HFFc6 (cell line): ENCODE data around the gene PARD3B. TPM values are rescaled to one million over a fixed set of nuclear protein-coding genes. Genes with fewer than 3 reads are reported as not detected.
A peak's percentile ranks its signal among the peaks of the same experiment; 100 is the strongest.

ENCODE experiments used
- DNase-seq: peaks from one replicate; pipeline ENCODE4 v3.0.0-alpha.2; 2018
- H3K27ac Mint-ChIP-seq: 2 replicates; pipeline ENCODE4 v1.8.0; 2020; ENCODE audit warnings: mild to moderate bottlenecking, mixed read lengths
- H3K27me3 Mint-ChIP-seq: 2 replicates; pipeline ENCODE4 v1.8.0; 2021; ENCODE audit warnings: mild to moderate bottlenecking, moderate library complexity, mixed read lengths; ENCODE audit not compliant: insufficient read depth
- H3K36me3 Mint-ChIP-seq: 2 replicates; pipeline ENCODE4 v1.8.0; 2021; ENCODE audit warnings: low read depth, mixed read lengths
- H3K4me1 Mint-ChIP-seq: 2 replicates; pipeline ENCODE4 v1.8.0; 2020; ENCODE audit warnings: low read depth, mixed read lengths
- H3K4me3 Mint-ChIP-seq: 2 replicates; pipeline ENCODE4 v1.8.0; 2020; ENCODE audit warnings: mild to moderate bottlenecking, moderate library complexity, mixed read lengths
- H3K9me3 Mint-ChIP-seq: 2 replicates; pipeline ENCODE4 v1.8.0; 2020; ENCODE audit warnings: mild to moderate bottlenecking, mixed read lengths
- total RNA-seq, 6 experiments: library from RNA; stranded (reverse); fragmentation: NEBNext Ultra II Directional; extraction: Animal tissue kit (Norgen Biotek cat#: 25700); gene quantifications; 2 replicates in 1 of 6; 3 replicates in 5 of 6; pipeline ENCODE4 v1.2.3, GENCODE V29; 2021
- TF ChIP-seq, protein P1 (sequence below): fragments of 200-600 bp; sonication (generic); IDR thresholded peaks from 2 replicates; pipeline ENCODE4 v1.5.0; 2021; ENCODE audit warnings: antibody characterized with exemption, mild to moderate bottlenecking

PARD3B gene
- total RNA-seq, 6 experiments from 2014 or later = 14.0 to 22.4 (median 15.3) TPM

DNA sequence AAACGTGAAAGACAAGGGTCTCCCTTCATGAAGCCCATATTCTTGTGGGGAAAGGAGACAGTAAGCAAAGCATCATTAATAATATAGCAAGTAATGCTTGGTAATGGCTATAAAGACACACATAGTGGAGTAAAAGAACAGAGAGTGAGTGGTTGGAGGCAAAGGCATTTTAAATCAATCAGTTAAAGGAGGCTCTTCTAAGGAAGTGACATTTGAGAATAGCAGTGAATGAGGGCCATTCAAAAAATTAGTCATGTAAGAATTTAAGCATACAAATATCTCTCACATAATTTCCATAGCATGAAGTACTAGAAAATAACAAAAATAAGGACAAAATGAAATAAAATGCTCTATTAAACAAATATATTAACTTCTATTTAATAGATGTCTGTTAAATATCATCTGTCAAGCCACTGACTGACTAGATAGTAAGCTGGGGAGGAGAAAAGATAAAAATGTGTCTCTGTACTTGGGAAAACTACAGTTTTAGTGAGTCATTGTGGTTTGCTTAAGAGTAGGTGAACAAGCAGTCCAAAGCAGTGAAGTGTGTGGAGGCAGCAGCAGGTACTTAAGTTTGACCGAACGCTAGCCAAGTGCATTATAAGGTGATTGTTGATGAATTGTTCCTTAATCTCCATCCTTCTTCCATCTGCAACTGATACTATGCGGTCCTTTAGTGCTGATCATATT is 160.1 kb downstream of the PARD3B start:
- Mint-ChIP-seq H3K4me1 (peaks cover 15% of the 10 kb centered on the region), H3K36me3 (no peaks in the 10 kb centered on the region), H3K9me3 (no peaks in the 10 kb centered on the region)

DNA sequence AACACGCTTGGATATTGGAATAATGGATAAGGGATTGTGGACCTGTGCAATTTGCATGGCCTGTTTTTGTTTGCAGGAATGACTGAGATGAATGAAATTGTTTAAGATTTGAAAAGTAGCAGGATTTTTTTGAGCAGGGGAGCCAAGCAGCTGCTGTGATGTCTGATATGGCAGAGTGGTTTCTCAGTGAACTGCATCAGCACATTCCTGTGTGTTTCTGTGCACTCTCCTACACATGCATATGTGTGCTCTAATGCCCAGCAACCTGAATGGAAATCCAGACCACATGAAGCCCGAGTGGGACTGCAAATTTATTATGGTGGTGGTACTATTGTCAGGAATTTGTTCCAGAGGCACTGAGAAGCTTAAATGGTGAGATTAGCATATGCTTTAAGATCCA is 161.7 kb downstream of the PARD3B start:
- TF ChIP-seq, protein P1, sequence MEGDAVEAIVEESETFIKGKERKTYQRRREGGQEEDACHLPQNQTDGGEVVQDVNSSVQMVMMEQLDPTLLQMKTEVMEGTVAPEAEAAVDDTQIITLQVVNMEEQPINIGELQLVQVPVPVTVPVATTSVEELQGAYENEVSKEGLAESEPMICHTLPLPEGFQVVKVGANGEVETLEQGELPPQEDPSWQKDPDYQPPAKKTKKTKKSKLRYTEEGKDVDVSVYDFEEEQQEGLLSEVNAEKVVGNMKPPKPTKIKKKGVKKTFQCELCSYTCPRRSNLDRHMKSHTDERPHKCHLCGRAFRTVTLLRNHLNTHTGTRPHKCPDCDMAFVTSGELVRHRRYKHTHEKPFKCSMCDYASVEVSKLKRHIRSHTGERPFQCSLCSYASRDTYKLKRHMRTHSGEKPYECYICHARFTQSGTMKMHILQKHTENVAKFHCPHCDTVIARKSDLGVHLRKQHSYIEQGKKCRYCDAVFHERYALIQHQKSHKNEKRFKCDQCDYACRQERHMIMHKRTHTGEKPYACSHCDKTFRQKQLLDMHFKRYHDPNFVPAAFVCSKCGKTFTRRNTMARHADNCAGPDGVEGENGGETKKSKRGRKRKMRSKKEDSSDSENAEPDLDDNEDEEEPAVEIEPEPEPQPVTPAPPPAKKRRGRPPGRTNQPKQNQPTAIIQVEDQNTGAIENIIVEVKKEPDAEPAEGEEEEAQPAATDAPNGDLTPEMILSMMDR = no peak
- no peaks in the 10 kb centered on the region for H3K9me3 Mint-ChIP-seq
- H3K36me3 Mint-ChIP-seq = no peaks in the 10 kb centered on the region
- H3K4me3 Mint-ChIP-seq = no peak overlapping the region
- H3K27ac Mint-ChIP-seq = no peak overlapping the region
- peaks cover 15% of the 10 kb centered on the region for H3K4me1 Mint-ChIP-seq
- DNase-seq = no peak
- no peaks in the 10 kb centered on the region for H3K27me3 Mint-ChIP-seq

More for the DNA sequence above, 160.1 kb downstream of the PARD3B start:
- DNase-seq = peak; percentile 12
- no peak overlapping the region for H3K4me3 Mint-ChIP-seq
- no peaks in the 10 kb centered on the region for H3K27me3 Mint-ChIP-seq
- H3K27ac Mint-ChIP-seq = no peak overlapping the region
- TF ChIP-seq, protein P1 = no peak

DNA sequence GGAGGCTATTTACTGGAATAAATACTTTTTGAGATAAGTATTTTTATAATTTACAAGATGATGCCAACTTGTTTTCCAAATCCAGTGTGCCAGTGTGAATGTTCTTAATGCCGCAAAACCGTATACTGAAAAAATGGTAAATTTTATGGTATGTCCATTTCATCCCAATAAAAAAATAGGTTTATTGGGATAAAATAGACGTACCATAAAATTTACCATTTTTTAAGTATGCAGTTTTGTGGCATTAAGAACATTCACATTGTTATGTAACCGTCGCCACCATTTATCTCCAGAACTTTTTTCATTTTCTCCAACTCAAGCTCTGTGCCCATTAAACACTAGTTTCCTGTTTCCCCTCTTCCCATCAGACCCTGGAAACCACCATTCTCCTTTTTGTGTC is 167.9 kb downstream of the PARD3B start:
- DNase-seq = no peak
- H3K4me1 Mint-ChIP-seq = no peaks in the 10 kb centered on the region
- no peaks in the 10 kb centered on the region for H3K9me3 Mint-ChIP-seq
- no peak overlapping the region for H3K4me3 Mint-ChIP-seq
- TF ChIP-seq, protein P1 = no peak
- H3K36me3 Mint-ChIP-seq = peaks cover 9% of the 10 kb centered on the region; the same call in 1 of the 2 replicates
- no peaks in the 10 kb centered on the region; the same call in 1 of the 2 replicates for H3K27me3 Mint-ChIP-seq
- H3K27ac Mint-ChIP-seq = no peak overlapping the region

DNA sequence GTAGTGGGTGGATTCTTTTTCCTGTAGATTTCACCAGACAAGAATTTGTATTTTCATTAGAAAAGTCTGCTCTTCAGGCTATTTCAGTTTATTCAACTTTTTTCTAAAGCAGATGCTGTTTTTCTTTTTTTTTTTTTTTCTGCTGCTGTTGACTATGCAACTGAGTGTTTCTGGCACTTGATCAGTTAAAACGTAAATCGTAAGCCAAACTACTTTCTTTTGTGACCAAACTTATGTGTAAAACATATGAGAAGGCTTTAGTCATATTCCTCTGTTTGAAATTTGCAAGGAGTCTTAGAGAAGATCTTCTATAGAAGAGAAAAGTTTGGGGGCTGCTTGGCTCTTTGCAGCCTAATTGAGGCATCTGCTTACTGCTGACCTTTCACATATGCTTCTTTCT is 170.1 kb downstream of the PARD3B start:
- no peak for DNase-seq
- H3K4me3 Mint-ChIP-seq = no peak overlapping the region
- TF ChIP-seq, protein P1 = no peak
- H3K27me3 Mint-ChIP-seq = no peaks in the 10 kb centered on the region; the same call in 1 of the 2 replicates
- no peaks in the 10 kb centered on the region for H3K4me1 Mint-ChIP-seq
- H3K36me3 Mint-ChIP-seq = peaks cover 10% of the 10 kb centered on the region; the same call in 1 of the 2 replicates
- no peak overlapping the region for H3K27ac Mint-ChIP-seq
- H3K9me3 Mint-ChIP-seq = no peaks in the 10 kb centered on the region

DNA sequence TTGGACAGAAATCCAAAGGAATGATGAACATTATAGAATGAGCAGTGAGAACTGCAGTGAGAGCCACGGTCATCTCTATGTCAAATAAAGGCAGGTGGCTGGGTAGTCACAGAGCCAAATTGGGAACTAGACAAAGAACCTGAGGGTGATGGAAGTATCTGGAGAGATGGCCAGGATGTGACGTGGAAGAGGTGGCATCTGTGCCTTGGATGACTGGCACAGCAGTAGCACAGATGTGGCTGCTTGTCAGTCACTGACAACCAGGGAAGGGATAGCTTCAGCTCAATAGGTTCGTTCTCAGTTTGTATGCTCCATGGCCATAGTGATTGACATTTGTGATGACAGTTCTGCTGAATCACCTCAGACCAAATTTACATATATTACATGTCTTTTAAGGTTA is 172.3 kb downstream of the PARD3B start:
- H3K4me3 Mint-ChIP-seq = no peak overlapping the region
- TF ChIP-seq, protein P1 = no peak
- no peaks in the 10 kb centered on the region; the same call in 1 of the 2 replicates for H3K27me3 Mint-ChIP-seq
- peaks cover 10% of the 10 kb centered on the region; the same call in 1 of the 2 replicates for H3K36me3 Mint-ChIP-seq
- DNase-seq = no peak
- H3K4me1 Mint-ChIP-seq = no peaks in the 10 kb centered on the region
- H3K9me3 Mint-ChIP-seq = no peaks in the 10 kb centered on the region
- H3K27ac Mint-ChIP-seq = no peak overlapping the region
